C4-2B (cell line): ENCODE measurements around the gene MED25.

Experiments used
- H3K27ac ChIP-seq: fragments of 450-650 bp; 2 replicates; pipeline ENCODE4 v1.5.1; 2017
- ZFX ChIP-seq: fragments of 450-650 bp; IDR thresholded peaks from 2 replicates; pipeline ENCODE4 v1.6.1; 2017
- TF ChIP-seq, protein P1 (sequence below): fragments of 450-650 bp; conservative IDR thresholded peaks from 2 replicates; pipeline ENCODE4 v1.5.1; 2017; ENCODE audit warnings: mild to moderate bottlenecking

Gene MED25

GRCh38 chr19:49806620-49806959, 11.5 kb upstream of the MED25 start:
- no peak overlapping the region for H3K27ac ChIP-seq
- TF ChIP-seq ZFX = no peak
- TF ChIP-seq, protein P1, sequence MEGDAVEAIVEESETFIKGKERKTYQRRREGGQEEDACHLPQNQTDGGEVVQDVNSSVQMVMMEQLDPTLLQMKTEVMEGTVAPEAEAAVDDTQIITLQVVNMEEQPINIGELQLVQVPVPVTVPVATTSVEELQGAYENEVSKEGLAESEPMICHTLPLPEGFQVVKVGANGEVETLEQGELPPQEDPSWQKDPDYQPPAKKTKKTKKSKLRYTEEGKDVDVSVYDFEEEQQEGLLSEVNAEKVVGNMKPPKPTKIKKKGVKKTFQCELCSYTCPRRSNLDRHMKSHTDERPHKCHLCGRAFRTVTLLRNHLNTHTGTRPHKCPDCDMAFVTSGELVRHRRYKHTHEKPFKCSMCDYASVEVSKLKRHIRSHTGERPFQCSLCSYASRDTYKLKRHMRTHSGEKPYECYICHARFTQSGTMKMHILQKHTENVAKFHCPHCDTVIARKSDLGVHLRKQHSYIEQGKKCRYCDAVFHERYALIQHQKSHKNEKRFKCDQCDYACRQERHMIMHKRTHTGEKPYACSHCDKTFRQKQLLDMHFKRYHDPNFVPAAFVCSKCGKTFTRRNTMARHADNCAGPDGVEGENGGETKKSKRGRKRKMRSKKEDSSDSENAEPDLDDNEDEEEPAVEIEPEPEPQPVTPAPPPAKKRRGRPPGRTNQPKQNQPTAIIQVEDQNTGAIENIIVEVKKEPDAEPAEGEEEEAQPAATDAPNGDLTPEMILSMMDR = no peak

GRCh38 chr19:49807058-49807903, 10.8 kb upstream of the MED25 start:
- no peak overlapping the region for H3K27ac ChIP-seq
- TF ChIP-seq, protein P1 = no peak
- no peak for TF ChIP-seq ZFX

GRCh38 chr19:49807904-49808675, 10.0 kb upstream of the MED25 start:
- H3K27ac ChIP-seq = no peak overlapping the region
- no peak for TF ChIP-seq ZFX
- TF ChIP-seq, protein P1 = no peak

- H3K27ac ChIP-seq = no peak overlapping the region
- TF ChIP-seq, protein P1 = no peak
- no peak for TF ChIP-seq ZFX
These were observed 9.4 kb upstream of the MED25 start for GRCh38 chr19:49808711-49809159.

DNA sequence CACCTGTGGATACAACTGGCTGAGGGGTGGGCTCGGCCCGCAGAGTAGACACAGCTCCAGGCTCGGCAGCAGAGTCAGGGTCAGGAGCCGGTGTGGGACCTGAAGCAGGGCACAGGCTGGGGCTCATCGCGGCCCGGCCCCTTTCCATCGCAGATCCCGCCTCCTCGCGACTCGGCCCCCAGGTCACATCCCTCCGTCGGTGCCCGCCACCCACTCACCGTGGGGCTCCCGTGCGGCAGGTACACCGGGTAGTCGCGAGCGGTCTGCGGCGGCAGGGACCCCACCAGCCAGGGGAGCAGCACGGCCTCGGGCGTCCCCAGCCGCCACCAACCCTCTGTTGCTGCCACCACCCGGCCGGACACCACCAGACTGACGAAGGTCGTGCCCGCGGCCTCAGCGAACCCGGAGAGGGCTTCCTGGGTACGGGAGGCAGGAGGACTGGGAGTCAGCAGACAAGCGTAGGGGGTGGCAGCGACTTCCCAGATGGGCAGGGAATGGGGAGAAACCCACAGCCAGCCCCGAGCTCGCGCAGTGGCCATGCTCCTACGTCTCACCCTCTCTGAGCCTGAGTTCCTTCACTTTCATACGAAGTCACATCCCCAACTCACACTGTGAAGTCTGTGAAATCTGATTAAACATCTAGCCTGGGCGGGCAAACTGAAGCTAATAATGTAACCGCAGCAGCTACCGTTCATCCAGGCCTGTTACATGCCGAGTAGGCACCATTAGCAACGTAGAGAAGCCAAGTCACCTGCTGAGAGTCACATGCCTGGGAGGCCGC, 8.7 kb upstream of the MED25 start:
- no peak overlapping the region for H3K27ac ChIP-seq
- TF ChIP-seq, protein P1 = no peak
- TF ChIP-seq ZFX = no peak

GRCh38 chr19:49809941-49810389, 8.1 kb upstream of the MED25 start:
- no peak for TF ChIP-seq ZFX
- TF ChIP-seq, protein P1 = no peak

More at GRCh38 chr19:49809941-49810389, 8.1 kb upstream of the MED25 start:
- H3K27ac ChIP-seq = no peak overlapping the region
